WTC11 (cell line): ENCODE results near the gene RIPPLY2. TPM values are rescaled to one million over a fixed set of nuclear protein-coding genes. Genes with fewer than 3 reads are reported as not detected.

ENCODE experiments used
- ATAC-seq: fragments of 200-7000 bp; cut with Tn5 transposase; 2 replicates; pipeline ENCODE4 v1.10.0; 2021; ENCODE audit warnings: mild to moderate bottlenecking, moderate library complexity
- CTCF ChIA-PET: fragments of 300-600 bp; sonication (Branson Sonifier 250); formaldehyde crosslinking; loops from one replicate; lab custom pipeline; 2021; ENCODE audit warnings: antibody characterized with exemption; lab: Charles Lee
- POLR2A ChIA-PET: fragments of 350-600 bp; sonication (Branson Sonifier 250); formaldehyde crosslinking; loops from one replicate; lab custom pipeline; 2021; ENCODE audit warnings: antibody characterized with exemption; lab: Charles Lee
- DNase-seq: peaks from one replicate; pipeline ENCODE4 v3.0.0; 2021; ENCODE audit warnings: low spot score
- H3K27ac Mint-ChIP-seq: 2 replicates; pipeline ENCODE4 v1.8.0; 2021; ENCODE audit warnings: mixed read lengths
- H3K27me3 Mint-ChIP-seq: 2 replicates; pipeline ENCODE4 v1.8.0; 2021; ENCODE audit warnings: low read depth, mild to moderate bottlenecking, moderate library complexity, mixed read lengths
- H3K36me3 Mint-ChIP-seq: 2 replicates; pipeline ENCODE4 v1.8.0; 2021; ENCODE audit warnings: mixed read lengths
- H3K4me1 Mint-ChIP-seq: 2 replicates; pipeline ENCODE4 v1.8.0; 2022; ENCODE audit warnings: mixed read lengths
- H3K4me3 Mint-ChIP-seq: 2 replicates; pipeline ENCODE4 v1.8.0; 2021; ENCODE audit warnings: mild to moderate bottlenecking, moderate library complexity, mixed read lengths
- H3K9me3 Mint-ChIP-seq: 2 replicates; pipeline ENCODE4 v1.8.0; 2021; ENCODE audit warnings: mixed read lengths
- ATF2 ChIP-seq: sonication (generic); formaldehyde crosslinking; IDR thresholded peaks from 2 replicates; pipeline ENCODE4 v1.8.1; 2022; ENCODE audit warnings: low read depth, missing genetic modification reagents, borderline replicate concordance
- ATF3 ChIP-seq: sonication (generic); formaldehyde crosslinking; conservative IDR thresholded peaks from 2 replicates; pipeline ENCODE4 v1.8.1; 2022; ENCODE audit warnings: mild to moderate bottlenecking, missing genetic modification reagents
- CREM ChIP-seq: sonication (generic); formaldehyde crosslinking; IDR thresholded peaks from 2 replicates; pipeline ENCODE4 v1.8.1; 2022; ENCODE audit warnings: mild to moderate bottlenecking, missing genetic modification reagents, moderate library complexity
- E2F4 ChIP-seq: sonication (generic); formaldehyde crosslinking; IDR thresholded peaks from 2 replicates; pipeline ENCODE4 v1.8.1; 2022; ENCODE audit warnings: low read depth, mild to moderate bottlenecking, moderate library complexity, missing genetic modification reagents, borderline replicate concordance
- ERG ChIP-seq: fragments of 250-450 bp; sonication (Bioruptor Pico); IDR thresholded peaks from 2 replicates; pipeline ENCODE4 v1.8.0; 2021; ENCODE audit warnings: mild to moderate bottlenecking
- ESRRA ChIP-seq: sonication (generic); formaldehyde crosslinking; IDR thresholded peaks from 2 replicates; pipeline ENCODE4 v1.8.1; 2022; ENCODE audit warnings: mild to moderate bottlenecking, missing genetic modification reagents, borderline replicate concordance
- HMGA2 ChIP-seq: fragments of 250-450 bp; sonication (Bioruptor Pico); IDR thresholded peaks from 2 replicates; pipeline ENCODE4 v1.4.0; 2021; ENCODE audit warnings: mild to moderate bottlenecking, moderate library complexity
- MLX ChIP-seq: sonication (generic); formaldehyde crosslinking; IDR thresholded peaks from 2 replicates; pipeline ENCODE4 v1.8.1; 2023; ENCODE audit warnings: mild to moderate bottlenecking, missing genetic modification reagents, moderate library complexity
- NR2C2 ChIP-seq: sonication (generic); formaldehyde crosslinking; IDR thresholded peaks from 2 replicates; pipeline ENCODE4 v1.8.0; 2022; ENCODE audit warnings: mild to moderate bottlenecking, missing genetic modification reagents
- SMAD3 ChIP-seq: sonication (generic); formaldehyde crosslinking; IDR thresholded peaks from 2 replicates; pipeline ENCODE4 v1.8.0; 2022; ENCODE audit warnings: missing genetic modification reagents, mild to moderate bottlenecking, borderline replicate concordance
- SMAD4 ChIP-seq: sonication (generic); formaldehyde crosslinking; IDR thresholded peaks from 2 replicates; pipeline ENCODE4 v1.8.0; 2022; ENCODE audit warnings: mild to moderate bottlenecking, missing genetic modification reagents
- SP1 ChIP-seq: sonication (generic); formaldehyde crosslinking; conservative IDR thresholded peaks from 2 replicates; pipeline ENCODE4 v1.8.1; 2022; ENCODE audit warnings: missing genetic modification reagents
- TEAD4 ChIP-seq: sonication (generic); formaldehyde crosslinking; IDR thresholded peaks from 2 replicates; pipeline ENCODE4 v1.8.0; 2022; ENCODE audit warnings: mild to moderate bottlenecking, missing genetic modification reagents
- USF1 ChIP-seq: sonication (generic); formaldehyde crosslinking; IDR thresholded peaks from 2 replicates; pipeline ENCODE4 v1.8.0; 2022; ENCODE audit warnings: mild to moderate bottlenecking, missing genetic modification reagents
- ZNF219 ChIP-seq: sonication (generic); formaldehyde crosslinking; IDR thresholded peaks from 2 replicates; pipeline ENCODE4 v1.8.0; 2023; ENCODE audit warnings: missing genetic modification reagents, mild to moderate bottlenecking, borderline replicate concordance
- total RNA-seq: library from RNA; stranded (reverse); gene quantifications from 3 replicates; pipeline ENCODE4 v1.2.3, GENCODE V29; 2021
- TF ChIP-seq, protein P1 (sequence below): fragments of 250-450 bp; sonication (Bioruptor Pico); IDR thresholded peaks from 2 replicates; pipeline ENCODE4 v1.9.0; 2021; ENCODE audit warnings: mild to moderate bottlenecking
- TF ChIP-seq, protein P2 (sequence below): sonication (generic); formaldehyde crosslinking; IDR thresholded peaks from 2 replicates; pipeline ENCODE4 v1.8.0; 2023; ENCODE audit warnings: missing genetic modification reagents
- TF ChIP-seq, protein P3 (sequence below): fragments of 250-450 bp; sonication (Bioruptor Pico); IDR thresholded peaks from 2 replicates; pipeline ENCODE4 v2.1.2; 2022; ENCODE audit warnings: mild to moderate bottlenecking, moderate library complexity

RIPPLY2 gene
- total RNA-seq, 1 experiment from 2014 or later: 0.66 TPM

DNA sequence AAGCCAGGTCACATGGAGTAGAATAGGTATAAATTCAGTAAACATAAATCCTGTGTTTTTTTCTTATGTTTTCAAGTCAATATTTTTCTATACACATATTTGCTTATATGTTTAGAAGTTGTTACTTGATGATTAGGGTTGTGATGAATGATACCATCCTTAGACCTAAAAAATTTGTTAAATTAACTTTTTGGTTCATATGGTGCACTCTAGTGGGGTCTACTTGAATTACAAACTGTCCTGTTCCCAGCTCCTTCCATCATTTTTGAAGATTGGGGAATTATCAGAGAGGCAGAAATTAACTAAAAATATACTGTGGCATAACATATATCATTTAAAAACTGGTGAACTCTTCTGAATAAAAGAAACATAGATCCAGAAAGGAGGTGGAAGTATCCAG, 48.3 kb upstream of the RIPPLY2 start (continued):
- TF ChIP-seq, protein P1, sequence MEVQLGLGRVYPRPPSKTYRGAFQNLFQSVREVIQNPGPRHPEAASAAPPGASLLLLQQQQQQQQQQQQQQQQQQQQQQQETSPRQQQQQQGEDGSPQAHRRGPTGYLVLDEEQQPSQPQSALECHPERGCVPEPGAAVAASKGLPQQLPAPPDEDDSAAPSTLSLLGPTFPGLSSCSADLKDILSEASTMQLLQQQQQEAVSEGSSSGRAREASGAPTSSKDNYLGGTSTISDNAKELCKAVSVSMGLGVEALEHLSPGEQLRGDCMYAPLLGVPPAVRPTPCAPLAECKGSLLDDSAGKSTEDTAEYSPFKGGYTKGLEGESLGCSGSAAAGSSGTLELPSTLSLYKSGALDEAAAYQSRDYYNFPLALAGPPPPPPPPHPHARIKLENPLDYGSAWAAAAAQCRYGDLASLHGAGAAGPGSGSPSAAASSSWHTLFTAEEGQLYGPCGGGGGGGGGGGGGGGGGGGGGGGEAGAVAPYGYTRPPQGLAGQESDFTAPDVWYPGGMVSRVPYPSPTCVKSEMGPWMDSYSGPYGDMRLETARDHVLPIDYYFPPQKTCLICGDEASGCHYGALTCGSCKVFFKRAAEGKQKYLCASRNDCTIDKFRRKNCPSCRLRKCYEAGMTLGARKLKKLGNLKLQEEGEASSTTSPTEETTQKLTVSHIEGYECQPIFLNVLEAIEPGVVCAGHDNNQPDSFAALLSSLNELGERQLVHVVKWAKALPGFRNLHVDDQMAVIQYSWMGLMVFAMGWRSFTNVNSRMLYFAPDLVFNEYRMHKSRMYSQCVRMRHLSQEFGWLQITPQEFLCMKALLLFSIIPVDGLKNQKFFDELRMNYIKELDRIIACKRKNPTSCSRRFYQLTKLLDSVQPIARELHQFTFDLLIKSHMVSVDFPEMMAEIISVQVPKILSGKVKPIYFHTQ (CRISPR knock-in tag): no peak
- TF ChIP-seq, protein P2, sequence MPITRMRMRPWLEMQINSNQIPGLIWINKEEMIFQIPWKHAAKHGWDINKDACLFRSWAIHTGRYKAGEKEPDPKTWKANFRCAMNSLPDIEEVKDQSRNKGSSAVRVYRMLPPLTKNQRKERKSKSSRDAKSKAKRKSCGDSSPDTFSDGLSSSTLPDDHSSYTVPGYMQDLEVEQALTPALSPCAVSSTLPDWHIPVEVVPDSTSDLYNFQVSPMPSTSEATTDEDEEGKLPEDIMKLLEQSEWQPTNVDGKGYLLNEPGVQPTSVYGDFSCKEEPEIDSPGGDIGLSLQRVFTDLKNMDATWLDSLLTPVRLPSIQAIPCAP (CRISPR knock-in tag): no peak
- no peak for TF ChIP-seq NR2C2 (CRISPR knock-in tag)
- no peak for TF ChIP-seq ZNF219 (CRISPR knock-in tag)
- no peak for TF ChIP-seq USF1 (CRISPR knock-in tag)
- no peak for TF ChIP-seq HMGA2
- no peak for TF ChIP-seq TEAD4 (CRISPR knock-in tag)
- no peak for TF ChIP-seq SMAD4 (CRISPR knock-in tag)
- no peak for TF ChIP-seq MLX (CRISPR knock-in tag)

DNA sequence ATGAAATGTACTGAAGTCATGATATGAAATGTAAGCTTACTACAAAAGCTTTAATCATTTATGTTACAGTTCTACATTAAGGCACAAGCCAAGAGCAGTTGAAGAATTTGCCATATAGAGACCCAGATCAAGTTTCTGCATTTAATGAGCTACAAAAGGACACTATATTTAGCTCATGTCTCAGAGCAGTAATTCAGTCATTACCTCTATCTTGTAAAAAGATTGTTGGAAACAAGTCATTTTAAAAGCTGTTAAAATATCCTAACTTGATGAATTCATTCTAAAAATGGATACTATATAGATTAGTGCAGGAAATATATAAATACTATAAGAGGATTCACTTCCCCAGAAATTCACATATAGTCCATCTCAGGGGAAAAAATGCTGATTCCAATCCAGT, 45.2 kb upstream of the RIPPLY2 start:
- no peak overlapping the region for H3K27ac Mint-ChIP-seq
- H3K4me1 Mint-ChIP-seq: peaks cover 6% of the 10 kb centered on the region
- ATAC-seq (no peak), DNase-seq (no peak)
- H3K9me3 Mint-ChIP-seq: no peaks in the 10 kb centered on the region
- peaks cover 2% of the 10 kb centered on the region; the same call in 1 of the 2 replicates for H3K36me3 Mint-ChIP-seq
- POLR2A ChIA-PET: no interaction called here
- H3K4me3 Mint-ChIP-seq: no peak overlapping the region
- CTCF ChIA-PET: no interaction called here
- TF ChIP-seq HMGA2 (no peak), ATF2 (CRISPR knock-in tag) (no peak), CREM (CRISPR knock-in tag) (no peak), SP1 (CRISPR knock-in tag) (no peak), ESRRA (CRISPR knock-in tag) (no peak)
- TF ChIP-seq, protein P3, sequence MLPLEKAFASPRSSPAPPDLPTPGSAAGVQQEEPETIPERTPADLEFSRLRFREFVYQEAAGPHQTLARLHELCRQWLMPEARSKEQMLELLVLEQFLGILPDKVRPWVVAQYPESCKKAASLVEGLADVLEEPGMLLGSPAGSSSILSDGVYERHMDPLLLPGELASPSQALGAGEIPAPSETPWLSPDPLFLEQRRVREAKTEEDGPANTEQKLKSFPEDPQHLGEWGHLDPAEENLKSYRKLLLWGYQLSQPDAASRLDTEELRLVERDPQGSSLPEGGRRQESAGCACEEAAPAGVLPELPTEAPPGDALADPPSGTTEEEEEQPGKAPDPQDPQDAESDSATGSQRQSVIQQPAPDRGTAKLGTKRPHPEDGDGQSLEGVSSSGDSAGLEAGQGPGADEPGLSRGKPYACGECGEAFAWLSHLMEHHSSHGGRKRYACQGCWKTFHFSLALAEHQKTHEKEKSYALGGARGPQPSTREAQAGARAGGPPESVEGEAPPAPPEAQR: no peak
- TF ChIP-seq, all 79 proteins: peak for 0
- H3K27me3 Mint-ChIP-seq: peaks cover 5% of the 10 kb centered on the region; the same call in 1 of the 2 replicates

GRCh38 chr6:83808926-83809325, 44.2 kb upstream of the RIPPLY2 start:
- POLR2A ChIA-PET: no interaction called here
- H3K27ac Mint-ChIP-seq: no peak overlapping the region
- H3K27me3 Mint-ChIP-seq: peaks cover 5% of the 10 kb centered on the region; the same call in 1 of the 2 replicates
- no peak for ATAC-seq
- H3K4me1 Mint-ChIP-seq: peaks cover 1% of the 10 kb centered on the region
- no peak overlapping the region for H3K4me3 Mint-ChIP-seq
- TF ChIP-seq E2F4 (CRISPR knock-in tag) (no peak), ATF3 (CRISPR knock-in tag) (no peak), ERG (CRISPR knock-in tag) (no peak), SMAD3 (CRISPR knock-in tag) (no peak)
- TF ChIP-seq, protein P1 (CRISPR knock-in tag): no peak
- peaks cover 1% of the 10 kb centered on the region; the same call in 1 of the 2 replicates for H3K36me3 Mint-ChIP-seq
- DNase-seq: no peak
- CTCF ChIA-PET: no interaction called here
- no peaks in the 10 kb centered on the region for H3K9me3 Mint-ChIP-seq
